HG02884 (cell line): ENCODE data around the gene ITGB2.

Source experiments
- ATAC-seq: cut with Tn5 transposase; IDR thresholded peaks from one replicate; pipeline ENCODE4 v1.9.1; 2021; ENCODE audit warnings: mild to moderate bottlenecking, moderate library complexity; ENCODE audit not compliant: unreplicated experiment

The ITGB2 gene

DNA sequence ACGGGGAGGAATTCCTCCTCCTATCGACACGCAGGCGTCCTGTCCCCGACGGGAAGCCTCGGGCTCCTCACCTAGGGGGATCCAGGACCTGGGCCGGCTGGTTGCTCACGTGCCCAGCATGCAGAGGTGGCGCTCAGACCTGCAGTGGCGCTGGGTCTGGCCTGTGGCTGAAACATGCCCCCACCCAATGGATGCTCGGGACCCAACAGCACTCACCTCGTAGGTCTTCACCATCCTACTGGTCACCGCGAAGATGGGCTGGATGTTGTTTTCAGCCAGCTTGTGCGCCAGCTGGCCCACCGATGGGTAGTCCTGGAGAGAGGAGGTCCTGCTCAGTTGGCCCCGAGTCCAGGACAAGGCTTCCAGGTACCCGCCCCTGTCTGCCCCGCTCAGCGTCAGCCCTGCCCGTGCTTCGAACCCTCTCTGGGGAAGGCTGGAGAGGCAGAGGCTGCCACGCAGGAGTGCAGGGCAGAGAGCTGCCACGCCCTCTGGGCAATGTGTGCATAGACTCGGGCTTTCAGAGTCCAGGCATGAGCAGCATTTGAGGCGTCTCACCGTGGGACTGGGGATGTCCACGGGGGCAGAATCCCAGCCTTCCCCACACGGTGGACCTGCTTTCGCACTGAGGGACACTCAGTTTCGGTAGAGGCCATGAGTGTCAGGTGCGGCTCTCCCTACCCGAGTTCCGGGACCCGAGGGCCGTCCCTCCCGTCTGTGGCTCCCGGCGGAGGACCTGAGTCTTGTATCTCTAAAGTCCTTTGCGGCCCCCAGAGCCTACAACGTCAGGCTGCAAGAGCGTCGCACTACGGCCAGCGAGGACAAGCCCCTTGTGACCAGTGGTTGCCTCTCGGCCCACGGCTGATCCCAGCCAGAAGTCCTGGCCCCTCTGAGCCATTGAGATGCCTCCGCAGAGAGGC lies 21.6 kb downstream of the ITGB2 start:
- no peak for ATAC-seq

DNA sequence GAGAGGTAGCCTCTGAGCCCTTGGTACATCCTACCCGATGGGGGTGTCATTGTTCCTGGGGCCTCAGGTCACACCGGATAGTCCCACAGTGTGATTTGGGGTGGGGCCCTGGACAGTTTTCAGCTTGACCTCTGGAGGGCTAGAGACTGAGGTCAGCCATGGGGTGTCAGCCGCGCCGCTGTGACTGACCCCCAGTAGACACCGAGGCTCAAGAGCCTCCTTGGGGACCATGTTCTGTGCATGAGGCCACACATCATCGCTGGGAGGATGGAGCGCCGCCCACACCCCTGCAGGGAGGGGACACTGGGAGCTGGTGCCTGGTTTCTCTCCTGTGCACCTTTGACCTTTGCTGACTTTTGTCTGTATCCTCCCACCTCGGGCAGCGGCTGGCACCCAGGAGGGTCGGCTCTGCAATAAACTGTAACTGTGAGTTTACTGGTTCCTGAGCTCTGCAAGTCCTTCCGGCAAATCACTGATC lies 22.6 kb downstream of the ITGB2 start:
- ATAC-seq, result no peak

DNA sequence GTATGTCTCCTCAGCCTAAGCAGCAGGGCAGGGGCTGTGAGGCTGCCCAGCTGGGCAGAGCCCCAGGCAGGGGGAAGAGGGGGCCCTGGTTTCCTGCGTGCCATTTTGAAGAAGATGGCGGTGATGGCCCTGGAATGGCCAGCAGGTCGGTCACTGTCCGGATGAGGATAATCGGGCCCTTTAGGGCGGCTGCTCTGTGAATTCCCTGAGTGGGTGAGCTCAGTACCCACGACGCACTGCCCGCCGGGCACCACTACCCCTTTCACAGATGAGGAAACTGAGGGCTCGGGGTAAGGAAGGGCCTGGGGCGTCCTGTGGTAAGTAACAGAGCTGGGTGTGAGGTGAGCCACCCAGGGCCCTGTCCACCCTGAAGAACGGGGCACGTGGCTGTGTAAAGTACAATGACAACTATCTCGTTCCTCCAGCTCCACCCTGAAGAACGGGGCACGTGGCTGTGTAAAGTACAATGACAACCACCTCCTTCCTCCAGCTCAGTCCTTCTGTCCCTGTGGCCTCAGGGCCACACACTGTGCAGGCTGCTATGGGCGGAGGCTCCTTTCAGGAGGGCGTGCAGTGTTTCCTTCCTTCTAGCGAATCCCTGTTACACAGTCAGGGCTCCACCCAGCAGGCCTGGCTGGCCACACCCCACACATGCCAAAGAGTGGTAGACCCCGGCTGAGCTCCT lies 23.2 kb downstream of the ITGB2 start:
- ATAC-seq, result no peak

DNA sequence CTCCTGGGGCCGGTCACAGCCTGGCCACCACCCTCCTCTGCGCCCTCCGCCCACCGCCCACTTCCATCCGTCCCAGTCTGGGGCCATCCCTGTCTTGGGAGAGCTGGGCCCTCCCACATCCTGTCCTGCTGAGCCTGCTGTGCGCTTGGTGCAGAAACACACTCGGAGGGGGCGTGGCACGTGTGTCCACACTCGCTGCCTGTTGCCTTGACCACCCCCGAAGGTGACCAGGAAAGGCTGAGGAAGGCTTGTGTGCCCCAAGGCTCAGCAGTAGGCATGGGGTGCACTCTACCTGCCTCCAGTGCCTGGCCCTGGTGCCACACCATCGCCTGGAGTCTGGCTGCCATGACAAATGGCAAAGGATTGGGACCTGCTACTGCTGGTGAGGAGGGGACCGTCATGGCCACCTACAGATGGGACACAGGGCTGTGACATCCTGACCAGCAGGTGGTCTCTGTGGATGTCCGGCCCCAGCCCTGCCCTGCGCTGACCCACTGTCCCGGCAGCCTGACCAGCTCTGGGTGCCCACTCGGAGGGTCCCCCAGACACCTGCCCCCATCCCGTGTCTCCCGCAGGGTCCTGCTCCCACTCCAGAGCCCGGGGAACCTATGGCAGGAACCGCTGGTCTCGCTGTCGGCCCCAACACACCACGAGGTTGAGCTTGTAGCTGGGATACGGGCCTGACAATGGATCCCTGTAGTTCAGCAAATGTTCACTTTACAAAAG lies 24.0 kb downstream of the ITGB2 start:
- no peak for ATAC-seq

DNA sequence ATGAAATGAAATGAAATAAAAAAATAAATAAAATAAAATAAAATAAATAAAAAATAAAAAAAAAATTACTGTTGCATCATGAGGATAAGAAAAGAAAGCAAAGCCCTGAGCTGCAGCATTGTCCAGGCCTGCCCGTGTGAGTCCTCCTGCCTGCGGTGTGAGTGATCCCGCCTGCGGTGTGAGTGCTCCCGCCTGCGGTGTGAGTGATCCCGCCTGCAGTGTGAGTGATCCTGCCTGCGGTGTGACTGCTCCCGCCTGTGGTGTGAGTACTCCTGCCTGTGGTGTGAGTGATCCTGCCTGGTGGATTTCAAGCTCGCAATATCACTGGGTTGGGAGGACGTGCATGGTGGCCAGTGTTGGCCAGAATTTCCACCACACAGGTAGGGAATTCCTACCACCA lies 24.8 kb downstream of the ITGB2 start:
- ATAC-seq, result no peak

DNA sequence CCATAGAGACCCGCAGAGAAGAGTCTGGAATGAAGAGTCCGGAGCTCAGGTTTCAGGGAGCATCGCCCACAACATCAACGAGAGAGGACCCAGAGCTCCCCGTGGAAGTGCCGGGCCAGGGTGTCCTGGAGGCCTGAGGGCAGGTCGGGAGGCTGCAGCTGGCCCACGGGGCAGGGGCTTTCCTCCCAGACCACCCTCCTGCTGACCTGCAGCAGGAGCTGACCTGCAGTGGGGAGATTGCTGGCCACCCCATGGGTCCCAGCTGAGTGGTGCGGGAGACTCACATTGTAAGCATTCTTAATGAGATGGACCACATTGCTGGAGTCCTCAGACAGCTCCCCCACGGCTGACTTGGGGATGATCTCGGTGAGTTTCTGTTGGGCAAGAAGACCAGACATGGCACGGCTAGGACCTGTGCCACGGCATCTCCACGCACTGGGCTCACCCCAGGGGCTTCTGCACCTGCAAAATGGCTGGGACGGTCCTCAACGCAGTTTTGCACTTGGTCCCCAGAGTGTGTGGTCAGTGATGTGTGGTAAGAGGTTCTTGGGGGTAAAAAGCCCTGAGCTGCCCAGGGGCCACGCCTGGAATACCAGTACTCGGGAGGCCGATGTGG lies 25.9 kb downstream of the ITGB2 start:
- ATAC-seq, result no peak

DNA sequence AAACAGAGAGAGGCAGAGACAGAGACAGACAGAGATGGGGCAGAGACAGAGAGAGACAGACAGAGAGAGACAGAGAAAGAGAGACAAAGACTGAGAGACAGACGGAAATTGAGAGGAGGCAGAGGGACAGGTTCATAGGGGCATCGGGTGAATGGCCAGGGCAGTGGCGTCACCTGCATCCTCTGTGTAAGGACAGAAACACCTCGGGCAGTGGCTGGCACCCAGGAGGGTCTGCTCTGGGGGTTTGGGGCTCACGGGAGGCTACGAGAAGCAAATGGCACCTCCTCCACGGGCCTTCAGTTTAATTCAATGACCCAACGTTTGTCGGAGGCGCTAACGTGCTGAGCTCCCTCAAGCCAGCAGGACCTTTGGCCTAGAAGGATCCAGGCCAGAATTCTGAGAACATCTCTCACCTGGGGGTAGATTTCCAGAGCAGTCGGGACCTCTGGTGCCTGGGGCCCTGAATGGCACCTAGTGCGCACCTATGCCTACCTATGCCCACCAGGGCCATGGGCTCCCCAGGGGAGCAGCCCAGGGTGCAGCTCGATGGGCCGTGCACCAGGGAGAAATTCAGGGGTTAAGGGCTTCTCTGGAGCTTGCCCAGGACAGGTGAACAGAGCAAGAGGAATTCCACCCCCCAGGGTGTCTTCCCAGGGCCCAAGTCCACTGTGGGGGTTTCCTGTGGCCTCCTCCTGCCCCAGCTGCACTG lies 26.6 kb downstream of the ITGB2 start:
- ATAC-seq, result no peak

DNA sequence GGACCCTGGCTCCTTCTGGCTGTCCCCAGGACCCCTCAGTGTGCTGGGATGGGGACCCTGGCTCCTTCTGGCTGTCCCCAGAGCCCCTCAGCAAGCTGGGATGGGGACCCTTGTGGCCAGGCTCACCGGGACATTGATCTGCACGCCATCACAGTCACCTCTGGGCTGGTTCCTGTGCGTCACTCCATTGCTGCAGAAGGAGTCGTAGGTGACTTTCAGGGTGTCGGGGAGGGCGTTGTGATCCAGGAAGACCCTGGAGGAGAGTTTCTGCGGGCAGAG lies 27.5 kb downstream of the ITGB2 start:
- no peak for ATAC-seq

DNA sequence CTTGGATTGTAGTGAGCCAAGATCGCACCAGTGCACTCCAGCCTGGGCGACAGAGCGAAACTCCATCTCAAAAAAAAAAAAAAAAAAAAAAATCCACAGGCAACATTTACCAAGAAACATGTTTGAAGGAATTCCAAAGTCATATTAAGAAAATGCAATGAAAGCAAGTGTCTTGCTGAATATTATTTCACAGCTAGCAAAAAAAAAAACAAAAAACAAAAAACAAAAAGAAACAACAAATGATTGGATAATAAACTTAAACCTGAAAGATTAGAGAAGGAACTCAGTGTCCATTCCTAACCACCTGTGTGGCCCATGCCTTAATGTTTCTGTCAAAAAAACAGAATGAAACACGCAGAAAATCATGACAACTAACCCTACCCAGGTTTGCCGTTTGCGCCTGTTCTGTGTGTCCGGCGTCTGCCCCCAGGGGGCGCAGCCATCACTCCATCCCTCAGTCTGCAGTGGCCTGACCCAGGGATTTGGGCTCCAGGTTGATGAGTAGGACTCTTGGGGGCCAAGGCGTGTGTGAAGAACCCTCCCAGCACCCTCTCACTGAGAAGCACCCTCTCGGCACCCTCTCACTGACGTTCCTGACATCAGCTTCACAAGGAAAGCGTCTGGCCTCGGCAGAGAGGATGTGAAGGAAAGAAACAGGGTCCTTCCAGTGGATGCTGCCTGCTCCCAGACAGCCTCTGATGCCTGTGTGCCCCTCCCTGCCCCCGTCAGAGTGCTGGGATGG lies 28.0 kb downstream of the ITGB2 start:
- ATAC-seq, result no peak

DNA sequence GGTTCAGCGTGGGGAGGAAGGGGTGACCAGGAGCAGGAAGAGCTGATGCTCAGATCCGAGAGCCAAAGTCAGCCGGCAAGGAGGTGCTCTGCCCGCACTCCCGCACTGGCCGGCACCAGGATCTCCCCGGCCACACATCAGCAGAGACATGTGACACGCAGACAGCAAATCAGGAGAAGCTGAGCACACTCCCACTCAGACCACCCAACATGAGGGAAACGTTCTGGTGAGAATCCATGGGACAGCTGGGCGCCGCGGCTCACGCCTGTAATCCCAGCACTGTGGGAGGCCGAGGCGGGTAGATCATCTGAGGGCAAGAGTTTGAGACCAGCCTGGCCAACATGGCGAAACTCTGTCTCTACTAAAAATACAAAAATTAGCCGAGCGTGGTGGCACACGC lies 28.6 kb downstream of the ITGB2 start:
- no peak for ATAC-seq

DNA sequence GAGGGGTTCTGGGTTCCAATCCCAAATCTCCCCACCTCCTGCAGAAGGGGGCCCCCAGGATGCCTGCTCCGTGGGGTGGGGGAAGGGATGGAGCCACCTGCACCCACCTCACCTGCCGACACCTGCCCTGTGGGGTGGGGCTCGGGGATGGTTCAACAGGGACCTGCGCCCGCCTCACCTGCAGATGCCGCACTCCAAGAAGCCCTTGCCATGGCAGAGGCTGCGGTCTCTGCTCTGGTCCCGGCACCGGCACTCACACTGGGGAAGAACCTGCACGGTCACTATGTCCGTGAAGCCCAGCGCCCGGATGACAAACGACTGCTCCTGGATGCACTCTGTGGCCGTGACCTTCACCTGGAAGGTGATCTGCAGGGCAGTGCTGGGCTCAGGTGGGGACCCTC lies 29.1 kb downstream of the ITGB2 start:
- no peak for ATAC-seq

DNA sequence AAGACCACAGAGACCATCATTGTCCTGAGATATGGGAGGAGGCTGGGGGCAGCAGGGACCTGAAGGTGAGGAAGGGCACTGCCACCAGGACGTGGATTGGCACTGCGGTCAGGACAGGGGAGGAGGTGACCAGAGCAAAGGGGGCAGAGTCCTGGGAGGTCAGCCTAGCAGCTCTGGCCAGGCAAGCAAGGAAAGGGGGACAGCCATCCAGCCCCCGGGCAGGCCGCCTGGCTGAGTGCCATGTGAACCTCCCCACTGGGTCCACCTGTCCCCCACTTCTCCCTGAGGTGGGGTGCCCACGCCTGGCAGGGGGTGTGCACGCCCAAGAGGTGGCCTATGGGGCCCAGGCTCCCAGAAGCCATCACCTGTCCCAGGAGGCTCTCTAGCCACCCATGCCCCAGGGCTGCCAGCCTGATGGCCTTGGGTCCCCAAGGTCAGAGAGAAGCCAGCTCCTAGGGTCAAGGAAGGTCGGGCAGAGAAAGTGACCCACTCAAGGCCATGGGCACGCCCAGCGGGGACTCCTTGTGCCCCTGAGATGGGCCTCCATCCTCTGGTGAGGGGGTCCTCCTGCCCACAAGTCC lies 29.6 kb downstream of the ITGB2 start:
- ATAC-seq, result no peak

DNA sequence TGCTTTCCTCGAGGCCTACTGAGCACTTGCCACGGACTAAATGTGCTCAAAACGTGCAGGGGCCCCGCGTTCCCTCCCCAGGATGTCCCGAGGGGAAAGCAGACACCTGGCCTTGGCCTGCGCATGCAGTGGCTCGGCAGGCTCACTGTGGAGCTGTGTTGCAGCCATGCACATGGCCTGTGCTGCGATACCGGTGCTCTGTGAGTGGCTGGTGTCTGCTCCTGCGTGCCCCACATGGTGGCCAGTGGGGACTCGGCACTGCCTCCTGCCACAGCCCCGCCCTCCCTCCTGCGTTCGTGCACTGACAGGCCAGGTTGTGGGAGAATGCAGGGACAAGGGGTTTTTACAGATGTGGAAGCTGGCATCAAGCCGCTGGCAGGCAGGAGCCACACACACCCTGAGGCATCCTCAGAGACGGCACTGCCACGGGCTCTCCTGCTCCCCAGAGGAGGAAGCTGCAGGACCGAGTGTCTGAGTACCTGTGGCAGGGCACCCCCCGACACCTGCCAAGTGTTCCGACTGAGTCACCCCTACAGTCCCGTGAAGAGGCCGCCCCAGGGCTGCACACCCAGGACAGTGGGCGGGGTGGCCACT lies 30.3 kb downstream of the ITGB2 start:
- ATAC-seq, result no peak

DNA sequence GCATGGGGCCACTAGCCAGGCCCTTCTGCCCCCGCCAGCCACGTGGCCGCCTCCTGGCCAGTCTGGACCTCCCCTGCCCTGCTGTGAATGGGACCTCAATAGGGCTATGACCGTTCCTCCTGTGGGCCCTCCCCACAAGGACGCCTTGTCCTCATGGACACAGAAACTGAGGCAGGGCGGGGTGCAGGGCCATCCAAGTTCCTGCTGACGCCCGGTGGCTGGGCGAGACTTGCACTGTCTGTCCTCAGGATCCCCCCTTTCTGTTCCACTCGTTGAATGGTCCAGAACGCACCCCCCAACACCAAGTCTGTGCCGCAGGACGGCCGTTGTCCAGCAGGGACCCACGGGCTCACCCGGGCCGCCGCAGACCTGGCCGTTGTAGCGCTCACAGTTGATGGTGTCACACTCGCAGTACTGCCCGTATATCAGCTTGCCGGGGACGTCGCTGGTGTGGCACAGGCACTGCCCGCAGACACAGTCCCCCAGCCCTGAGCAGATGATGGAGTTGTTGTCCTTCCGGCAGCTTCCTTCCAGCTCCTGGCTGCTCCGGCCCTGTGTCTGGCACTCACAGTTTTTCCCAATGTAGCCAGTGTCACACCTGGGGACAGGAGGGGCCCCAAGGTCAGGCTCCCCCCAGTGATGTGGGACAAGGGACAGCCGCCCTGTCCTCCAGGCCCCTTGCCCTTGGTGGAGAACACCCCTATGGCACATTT lies 30.9 kb downstream of the ITGB2 start:
- ATAC-seq, result no peak

DNA sequence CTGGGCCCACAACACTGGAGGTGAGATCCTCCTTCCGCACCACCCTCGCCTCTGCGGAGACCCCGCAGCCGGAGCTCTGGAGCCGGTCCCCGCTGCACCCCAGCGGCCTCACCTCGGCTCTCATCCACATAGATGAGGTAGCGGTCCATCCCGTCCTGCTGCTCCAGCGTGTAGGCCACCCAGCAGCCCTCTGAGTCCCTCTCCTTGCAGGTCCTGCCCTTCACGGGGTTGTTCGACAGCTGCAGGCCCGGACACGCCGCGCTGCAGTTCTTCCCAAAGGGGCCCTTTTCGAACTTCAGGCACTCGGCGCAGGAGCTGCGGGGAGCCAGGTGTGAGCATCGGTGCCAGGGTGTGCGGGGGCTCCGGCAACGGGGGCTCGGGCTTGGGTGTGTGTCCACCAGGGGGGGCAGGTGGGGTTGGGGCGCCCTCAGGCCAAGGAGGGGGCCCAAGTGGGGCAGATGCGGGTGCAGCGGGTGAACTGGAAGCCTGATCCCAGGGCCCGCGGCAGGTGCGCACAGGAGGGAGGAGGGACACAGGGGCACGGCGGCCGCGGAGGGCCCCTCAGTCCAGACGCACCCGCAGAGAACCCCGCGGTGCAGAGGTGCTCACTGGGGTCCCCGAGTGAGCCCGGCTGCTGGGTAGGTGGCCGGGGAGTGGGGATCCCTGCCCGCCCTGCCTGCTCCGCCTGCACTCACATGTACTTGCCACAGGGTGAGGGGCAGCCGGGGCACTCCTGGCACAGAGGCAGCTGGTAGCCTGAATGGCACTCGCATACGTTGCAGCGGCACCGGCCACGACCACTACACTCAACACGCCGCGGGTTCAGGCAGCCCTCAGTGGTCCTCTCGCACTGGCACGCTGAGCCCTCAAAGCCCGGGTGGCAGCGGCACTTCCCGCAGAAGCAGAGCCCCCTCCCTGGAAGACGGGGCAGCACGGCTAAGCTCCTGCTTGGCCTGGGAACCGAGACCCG lies 31.8 kb downstream of the ITGB2 start:
- no peak for ATAC-seq

DNA sequence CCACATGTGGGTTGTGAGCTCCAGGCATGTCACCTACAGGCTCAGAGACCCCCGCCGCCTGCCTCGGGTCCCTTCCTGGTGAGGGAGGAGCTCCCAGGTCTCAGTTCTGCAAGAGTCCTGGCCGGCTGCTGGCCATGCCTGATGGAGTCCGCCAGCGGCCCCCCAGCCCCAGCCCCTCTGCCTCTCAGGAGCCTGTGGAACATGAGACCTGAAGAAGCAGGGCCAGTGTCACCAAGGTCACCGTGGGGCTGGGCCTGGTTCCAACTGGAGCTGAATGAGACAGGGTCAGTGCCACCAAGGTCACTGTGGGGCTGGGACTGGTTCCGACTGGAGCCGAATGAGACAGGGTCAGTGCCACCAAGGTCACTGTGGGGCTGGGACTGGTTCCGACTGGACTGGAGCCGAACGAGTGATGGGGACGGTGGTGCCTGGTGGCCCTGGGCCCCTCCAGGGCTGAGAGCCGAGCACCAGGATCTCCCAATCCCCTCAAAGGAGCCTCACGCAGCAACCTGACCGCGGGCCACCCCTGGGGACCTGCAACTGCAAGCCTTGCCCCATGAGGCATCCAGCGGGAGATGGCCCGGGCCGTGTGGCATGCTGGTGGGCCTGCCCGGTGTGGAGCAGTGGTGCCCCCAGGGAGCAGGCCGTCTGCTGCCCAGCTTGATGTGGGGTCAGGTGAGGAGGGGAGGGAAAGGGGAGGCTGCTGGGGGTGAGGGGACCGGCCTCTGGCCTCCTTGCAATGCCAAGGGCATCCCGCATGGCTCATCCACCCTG lies 32.7 kb downstream of the ITGB2 start:
- ATAC-seq, result no peak
